ENCODE results near the gene FMOD. TPM values are rescaled to one million over a fixed set of nuclear protein-coding genes. Genes with fewer than 3 reads are reported as not detected.
A peak's percentile ranks its signal among the peaks of the same experiment; 100 is the strongest.

Gene FMOD
- total RNA-seq, 2 donors from 2014 or later = 0.68 to 1.4 TPM

- no peak for DNase-seq (ENCODE audit: low spot score in 2 of 2)
- no peak overlapping the region for H3K27ac Mint-ChIP-seq
- no peaks in the 10 kb centered on the region for H3K9me3 Mint-ChIP-seq
- ATAC-seq = no peak
- H3K36me3 Mint-ChIP-seq = no peaks in the 10 kb centered on the region
Observed at GRCh38 chr1:203366476-203366875, 15.6 kb upstream of the FMOD start.

GRCh38 chr1:203364806-203365205, 13.9 kb upstream of the FMOD start:
- no peak for ATAC-seq
- no peaks in the 10 kb centered on the region for H3K9me3 Mint-ChIP-seq
- DNase-seq (ENCODE audit: low spot score in 2 of 2) = no peak
- no peak overlapping the region for H3K27ac Mint-ChIP-seq
- H3K36me3 Mint-ChIP-seq = no peaks in the 10 kb centered on the region

- no peak for ATAC-seq
Observed at GRCh38 chr1:203364094-203364801, 13.3 kb upstream of the FMOD start.

GRCh38 chr1:203362720-203363025, 11.8 kb upstream of the FMOD start:
- Mint-ChIP-seq H3K9me3 (peaks cover 0 to 3% of the 10 kb centered on the region in 2 donors), H3K36me3 (no peaks in the 10 kb centered on the region), H3K27ac (no peak overlapping the region)
- no peak for ATAC-seq
- no peak for DNase-seq (ENCODE audit: low spot score in 2 of 2)

More at GRCh38 chr1:203364094-203364801, 13.3 kb upstream of the FMOD start:
- no peak for DNase-seq (ENCODE audit: low spot score in 2 of 2)
- H3K27ac Mint-ChIP-seq = no peak overlapping the region
- no peaks in the 10 kb centered on the region for H3K9me3 Mint-ChIP-seq
- H3K36me3 Mint-ChIP-seq = no peaks in the 10 kb centered on the region

GRCh38 chr1:203361945-203362719, 11.2 kb upstream of the FMOD start:
- Mint-ChIP-seq H3K9me3 (peaks cover 0 to 3% of the 10 kb centered on the region in 2 donors), H3K36me3 (no peaks in the 10 kb centered on the region), H3K27ac (no peak overlapping the region)
- DNase-seq (ENCODE audit: low spot score in 2 of 2) (no peak), ATAC-seq (no peak)

GRCh38 chr1:203360547-203361185, 9.7 kb upstream of the FMOD start:
- no peak for DNase-seq (ENCODE audit: low spot score in 2 of 2)
- H3K36me3 Mint-ChIP-seq = no peaks in the 10 kb centered on the region
- ATAC-seq = no peak
- H3K9me3 Mint-ChIP-seq = peaks cover 0 to 3% of the 10 kb centered on the region in 2 donors
- peak overlapping the region in 1 of 2 donors; percentile 85 for H3K27ac Mint-ChIP-seq

GRCh38 chr1:203359010-203359571, 8.2 kb upstream of the FMOD start:
- no peak for DNase-seq (ENCODE audit: low spot score in 2 of 2)
- ATAC-seq = no peak
- peaks cover 0 to 3% of the 10 kb centered on the region in 2 donors for H3K9me3 Mint-ChIP-seq
- H3K36me3 Mint-ChIP-seq = no peaks in the 10 kb centered on the region
- H3K27ac Mint-ChIP-seq = no peak overlapping the region

- Mint-ChIP-seq H3K36me3 (no peaks in the 10 kb centered on the region), H3K27ac (no peak overlapping the region), H3K9me3 (peaks cover 0 to 3% of the 10 kb centered on the region in 2 donors)
- ATAC-seq (no peak), DNase-seq (ENCODE audit: low spot score in 2 of 2) (no peak)
Observed at GRCh38 chr1:203354246-203354645, 3.3 kb upstream of the FMOD start.

GRCh38 chr1:203353486-203353885, 2.6 kb upstream of the FMOD start:
- H3K9me3 Mint-ChIP-seq = peaks cover 0 to 3% of the 10 kb centered on the region in 2 donors
- no peak for ATAC-seq

GRCh38 chr1:203349773-203350524, 973 bp downstream of the FMOD start:
- ATAC-seq = no peak
- no peak for DNase-seq (ENCODE audit: low spot score in 2 of 2)
- H3K27ac Mint-ChIP-seq = no peak overlapping the region
- no peaks in the 10 kb centered on the region for H3K36me3 Mint-ChIP-seq
- no peaks in the 10 kb centered on the region for H3K9me3 Mint-ChIP-seq

More at GRCh38 chr1:203353486-203353885, 2.6 kb upstream of the FMOD start:
- DNase-seq (ENCODE audit: low spot score in 2 of 2) = no peak
- Mint-ChIP-seq H3K36me3 (no peaks in the 10 kb centered on the region), H3K27ac (no peak overlapping the region)

GRCh38 chr1:203349166-203349565, 1.8 kb downstream of the FMOD start:
- Mint-ChIP-seq H3K27ac (no peak overlapping the region), H3K36me3 (no peaks in the 10 kb centered on the region), H3K9me3 (no peaks in the 10 kb centered on the region)
- no peak for ATAC-seq
- no peak for DNase-seq (ENCODE audit: low spot score in 2 of 2)

- Mint-ChIP-seq H3K9me3 (no peaks in the 10 kb centered on the region), H3K27ac (no peak overlapping the region), H3K36me3 (no peaks in the 10 kb centered on the region)
- DNase-seq (ENCODE audit: low spot score in 2 of 2) = no peak
- no peak for ATAC-seq
Observed at GRCh38 chr1:203346769-203347102, 4.2 kb downstream of the FMOD start.

- H3K9me3 Mint-ChIP-seq = no peaks in the 10 kb centered on the region
- ATAC-seq = no peak
- no peak overlapping the region for H3K27ac Mint-ChIP-seq
- no peaks in the 10 kb centered on the region for H3K36me3 Mint-ChIP-seq
- no peak for DNase-seq (ENCODE audit: low spot score in 2 of 2)
Observed at GRCh38 chr1:203346060-203346768, 4.7 kb downstream of the FMOD start.

GRCh38 chr1:203343956-203344754, 6.8 kb downstream of the FMOD start:
- no peak for DNase-seq (ENCODE audit: low spot score in 2 of 2)
- Mint-ChIP-seq H3K9me3 (no peaks in the 10 kb centered on the region), H3K36me3 (no peaks in the 10 kb centered on the region), H3K27ac (no peak overlapping the region)
- ATAC-seq = no peak

- Mint-ChIP-seq H3K27ac (no peak overlapping the region), H3K9me3 (no peaks in the 10 kb centered on the region)
Observed at GRCh38 chr1:203342192-203342940, 8.6 kb downstream of the FMOD start.

More at GRCh38 chr1:203342192-203342940, 8.6 kb downstream of the FMOD start:
- H3K36me3 Mint-ChIP-seq = no peaks in the 10 kb centered on the region
- ATAC-seq (peak; percentile 65 to 73), DNase-seq (ENCODE audit: low spot score in 2 of 2) (peak in 1 of 2 donors; percentile 61)
